Activated CD8-positive, alpha-beta memory T cell treated with anti-CD3 and anti-CD28 coated beads for 1 hour (primary cell): ENCODE data around the gene ANK2.

Experiments used
- DNase-seq, 2 donors: peaks; one replicate each; pipeline ENCODE4 v3.0.0-alpha.2; 2020; ENCODE audit warnings: low read depth in 1 of 2; ENCODE audit errors: extremely low read depth in 1 of 2

The ANK2 gene

GRCh38 chr4:113049421-113050370, at the start of gene ANK2:
Gene ANK2, plus strand, starts transcription at chr4:113049653. Its CDS starts 76 bp downstream, at chr4:113049729.
- DNase-seq = no peak

GRCh38 chr4:113003841-113004240, 45.6 kb upstream of the ANK2 start:
- no peak for DNase-seq

- no peak for DNase-seq
Observed at GRCh38 chr4:113004655-113005054, 44.8 kb upstream of the ANK2 start.

GRCh38 chr4:113006632-113007031, 42.8 kb upstream of the ANK2 start:
- DNase-seq = no peak

- DNase-seq = no peak
Observed at GRCh38 chr4:113007151-113007550, 42.3 kb upstream of the ANK2 start.

- no peak for DNase-seq
Observed at GRCh38 chr4:113008135-113008534, 41.3 kb upstream of the ANK2 start.

- DNase-seq = no peak
Observed at GRCh38 chr4:113008716-113009115, 40.7 kb upstream of the ANK2 start.

GRCh38 chr4:113009461-113009860, 40.0 kb upstream of the ANK2 start:
- DNase-seq = no peak

- no peak for DNase-seq
Observed at GRCh38 chr4:113012122-113012725, 37.2 kb upstream of the ANK2 start.

GRCh38 chr4:113012786-113013185, 36.7 kb upstream of the ANK2 start:
- no peak for DNase-seq

- DNase-seq = no peak
Observed at GRCh38 chr4:113013751-113014150, 35.7 kb upstream of the ANK2 start.

- no peak for DNase-seq
Observed at GRCh38 chr4:113016377-113016776, 33.1 kb upstream of the ANK2 start.

GRCh38 chr4:113020966-113021365, 28.5 kb upstream of the ANK2 start:
- DNase-seq = no peak

- DNase-seq = no peak
Observed at GRCh38 chr4:113024388-113024787, 25.1 kb upstream of the ANK2 start.

GRCh38 chr4:113025416-113025815, 24.0 kb upstream of the ANK2 start:
- no peak for DNase-seq

- no peak for DNase-seq
Observed at GRCh38 chr4:113026556-113026955, 22.9 kb upstream of the ANK2 start.

- DNase-seq = no peak
Observed at GRCh38 chr4:113028074-113028473, 21.4 kb upstream of the ANK2 start.

GRCh38 chr4:113031212-113031611, 18.2 kb upstream of the ANK2 start:
- DNase-seq = no peak

GRCh38 chr4:113040793-113041192, 8.7 kb upstream of the ANK2 start:
- DNase-seq = no peak

- no peak for DNase-seq
Observed at GRCh38 chr4:113042502-113042901, 7.0 kb upstream of the ANK2 start.

- no peak for DNase-seq
Observed at GRCh38 chr4:113043591-113043990, 5.9 kb upstream of the ANK2 start.

- DNase-seq = no peak
Observed at GRCh38 chr4:113050371-113050755, 910 bp downstream of the ANK2 start.
